NOMO-1 treated with dmso at 0.1 percent for 144 hours (cell line): ENCODE results near the gene ALDH1L1.

Experiments used
- DNase-seq: peaks from one replicate; lab custom pipeline; 2025; ENCODE audit not compliant: unreplicated experiment; lab: John Stamatoyannopoulos, UW

ALDH1L1 gene

DNA sequence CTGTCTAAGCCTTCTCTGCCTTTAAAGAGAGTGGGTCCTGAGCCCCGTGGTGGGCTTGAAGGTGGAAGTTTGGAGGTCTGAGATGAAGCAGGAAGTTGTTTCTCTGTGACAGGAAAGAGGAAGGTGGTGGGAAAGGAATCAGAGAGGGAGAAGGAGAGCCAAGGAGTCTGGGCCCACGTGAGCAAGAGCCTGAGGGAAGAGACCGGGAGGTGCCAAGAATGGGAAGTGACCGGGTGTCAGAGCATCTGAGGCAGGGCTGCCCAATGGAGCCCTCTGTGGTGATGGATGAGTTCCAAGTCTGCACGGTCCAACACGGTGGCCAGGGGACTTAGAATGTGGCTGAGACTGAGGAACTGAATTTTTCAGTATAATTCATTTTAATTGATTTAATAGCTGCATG is 24.6 kb downstream of the ALDH1L1 start:
- DNase-seq: no peak

DNA sequence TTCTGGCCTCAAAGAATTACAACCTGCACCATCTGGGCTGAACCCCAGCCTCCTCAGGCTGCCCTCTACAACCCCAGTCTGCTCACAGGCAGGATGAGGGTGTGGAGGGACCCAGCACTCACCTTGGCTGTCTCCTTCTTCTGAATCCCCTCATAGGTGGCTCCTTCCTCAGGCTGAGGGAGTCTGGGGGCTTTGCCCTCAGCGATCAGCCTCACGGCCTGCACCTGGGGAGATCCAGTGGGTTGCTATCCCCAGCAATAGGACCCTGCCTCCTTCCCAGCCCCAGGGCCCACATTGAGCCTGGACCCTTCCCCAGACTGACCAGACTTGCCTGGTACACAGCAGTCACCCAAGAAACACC is 25.1 kb downstream of the ALDH1L1 start:
- no peak for DNase-seq

DNA sequence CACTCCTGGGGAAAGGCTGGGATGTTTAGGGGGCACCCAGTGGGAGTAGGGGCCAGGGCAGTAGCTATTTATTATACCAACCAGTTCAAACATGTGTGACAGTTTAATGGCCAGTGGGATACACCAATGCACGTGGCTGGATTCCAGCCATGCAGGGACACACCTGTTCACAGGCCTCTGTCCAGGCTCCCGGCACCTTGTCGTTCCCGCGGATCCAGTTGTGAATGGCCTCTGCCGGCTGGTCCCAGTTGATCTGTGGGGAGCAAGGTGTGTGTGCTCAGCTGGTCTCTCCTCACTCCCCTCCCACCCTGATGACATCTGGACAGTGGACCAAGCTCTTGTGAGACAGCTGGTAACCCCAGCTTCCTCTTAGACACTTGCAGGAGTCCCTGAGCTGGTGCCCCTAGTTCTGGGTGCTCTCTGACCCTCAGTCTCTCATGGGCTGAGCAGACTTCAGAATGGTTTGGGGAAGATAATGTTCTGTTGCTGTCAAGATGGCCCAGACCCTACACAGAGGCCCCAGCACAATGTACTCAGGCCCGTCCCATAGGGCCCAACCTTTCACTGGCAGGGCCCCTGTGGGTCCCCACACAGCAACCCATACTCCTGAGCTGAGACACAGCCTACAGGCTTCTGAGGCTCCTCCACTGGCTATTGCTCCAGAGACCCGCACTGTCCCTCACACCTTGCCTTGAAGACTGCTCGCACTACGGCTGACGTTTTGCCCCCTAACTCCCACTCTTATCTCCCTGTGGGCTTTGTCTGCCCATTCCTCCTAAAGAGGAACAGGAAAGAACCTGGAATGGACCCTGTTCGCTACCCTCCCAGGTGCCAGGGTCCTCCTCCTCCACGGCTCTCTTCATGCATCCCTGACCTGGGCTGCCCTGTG is 25.8 kb downstream of the ALDH1L1 start:
- DNase-seq: no peak

DNA sequence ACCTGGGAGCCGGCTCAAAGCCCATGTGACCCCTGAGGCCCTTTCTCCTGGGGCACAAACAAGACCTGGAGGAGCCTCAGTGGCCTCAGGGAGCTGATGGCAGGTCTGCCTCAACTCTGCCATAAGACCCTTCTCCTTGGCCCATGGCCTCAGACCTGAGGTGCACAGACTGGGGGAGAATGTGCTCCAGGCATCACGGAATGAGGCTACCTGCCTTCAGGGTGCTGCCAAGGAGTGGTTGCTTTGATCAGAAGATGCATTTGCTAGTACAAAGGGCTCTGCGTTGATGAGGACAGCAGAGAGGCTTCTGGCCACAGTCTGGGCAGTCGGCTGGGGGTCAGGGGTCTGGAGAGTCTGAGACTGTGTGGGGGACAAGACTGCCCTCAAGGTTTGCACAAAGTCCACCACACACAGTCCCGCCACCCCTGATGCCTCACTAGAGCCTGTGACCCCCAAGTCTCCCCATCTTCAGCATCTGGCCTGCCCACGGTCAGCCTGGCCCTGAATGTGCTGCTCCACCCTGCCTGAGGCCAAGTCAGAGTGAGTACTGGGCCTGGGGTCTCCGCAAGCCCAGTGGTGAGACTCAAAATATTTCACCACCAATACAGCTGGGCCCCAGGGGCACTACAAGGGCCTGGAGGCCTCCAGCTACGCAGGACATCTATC is 26.6 kb downstream of the ALDH1L1 start:
- no peak for DNase-seq

DNA sequence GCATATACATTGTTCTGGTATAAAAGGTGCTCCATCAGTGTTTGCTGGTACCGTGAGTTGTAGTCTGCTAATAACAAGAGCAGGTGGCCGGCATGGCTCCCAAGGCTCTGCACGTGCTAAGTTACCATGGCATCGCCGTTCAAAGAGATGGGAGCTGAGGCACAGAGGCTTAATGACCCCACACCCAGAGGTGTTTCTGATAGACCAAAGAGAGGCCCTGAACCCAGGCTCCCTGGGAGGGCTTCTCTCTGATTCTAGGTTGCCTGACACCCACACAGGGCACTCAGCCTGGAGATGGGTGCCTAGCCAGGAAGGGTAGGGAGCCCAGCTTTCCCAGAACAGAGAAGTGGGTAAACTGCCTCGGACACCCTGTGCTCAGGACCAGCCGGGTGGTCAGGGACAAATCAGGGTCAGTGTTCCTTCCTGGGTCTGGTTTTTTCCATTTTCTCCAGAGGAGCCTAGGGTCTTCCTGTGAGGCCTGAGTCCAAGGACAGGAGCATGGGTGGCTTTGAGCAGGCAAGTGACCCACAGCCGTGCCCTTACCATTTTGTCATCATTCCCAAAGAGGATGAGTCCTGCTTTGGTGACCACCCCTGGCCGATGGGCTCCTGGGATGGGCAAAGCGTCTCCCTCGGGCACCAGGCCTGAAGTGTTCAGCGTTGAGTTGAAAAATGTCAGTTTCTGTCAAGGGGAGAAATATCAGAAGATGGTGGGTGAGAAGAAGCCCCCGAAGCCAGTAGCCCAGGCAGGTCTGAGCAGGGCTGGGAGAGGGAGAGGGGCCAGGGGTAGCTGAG is 27.3 kb downstream of the ALDH1L1 start:
- no peak for DNase-seq

DNA sequence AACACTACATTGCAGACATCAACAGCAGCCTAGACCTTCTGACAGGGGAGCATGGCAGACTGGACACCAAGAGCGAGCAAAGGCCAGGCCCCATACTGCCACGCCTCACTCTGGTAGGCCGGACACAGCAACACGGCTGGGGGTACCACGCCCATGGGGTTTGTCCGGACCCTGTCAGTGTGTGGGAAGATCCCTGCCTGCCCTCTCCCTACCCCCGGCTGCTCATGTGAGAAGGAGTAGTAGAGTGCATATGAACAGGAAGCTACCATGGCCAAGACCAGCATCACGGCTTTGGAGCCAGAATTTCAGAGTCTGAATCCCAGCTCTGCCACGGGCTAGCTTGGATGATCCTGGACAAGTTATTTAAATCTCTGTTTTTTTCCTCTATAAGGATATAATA is 27.9 kb downstream of the ALDH1L1 start:
- DNase-seq: no peak

DNA sequence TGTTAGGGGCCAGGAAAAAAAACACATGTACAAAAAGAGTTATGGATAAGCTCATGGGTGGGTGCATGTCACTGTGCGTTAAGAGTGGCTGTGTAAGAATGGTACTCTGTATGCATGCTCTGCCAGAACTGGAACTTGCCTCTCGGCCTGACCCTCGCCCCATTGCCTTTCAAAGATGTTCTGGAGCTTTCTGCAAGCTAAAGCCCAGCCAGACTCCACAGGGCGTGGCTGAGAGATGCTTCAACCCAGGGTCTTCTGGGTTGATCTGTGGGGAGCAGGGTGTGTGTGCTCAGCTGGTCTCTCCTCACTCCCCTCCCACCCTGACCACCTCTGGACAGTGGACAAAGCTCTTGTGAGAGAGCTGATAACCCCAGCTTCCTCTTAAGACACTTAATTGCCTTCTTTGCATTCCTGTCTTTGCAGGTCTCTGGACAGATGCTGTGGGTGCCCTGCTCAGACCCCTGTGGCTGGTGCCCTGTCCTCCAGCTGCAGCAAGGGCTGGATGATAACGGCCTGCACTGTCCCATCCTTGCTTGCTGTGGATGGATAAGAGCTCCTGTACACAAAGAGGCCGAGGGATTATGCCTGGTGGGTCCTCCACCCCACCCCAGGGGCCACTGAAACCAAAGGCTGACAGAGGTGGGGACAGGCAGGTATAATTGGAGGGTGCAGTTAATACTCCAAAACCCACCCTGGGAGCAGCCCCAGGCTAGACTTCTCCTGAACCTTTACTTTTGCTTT is 28.7 kb downstream of the ALDH1L1 start:
- DNase-seq: no peak

DNA sequence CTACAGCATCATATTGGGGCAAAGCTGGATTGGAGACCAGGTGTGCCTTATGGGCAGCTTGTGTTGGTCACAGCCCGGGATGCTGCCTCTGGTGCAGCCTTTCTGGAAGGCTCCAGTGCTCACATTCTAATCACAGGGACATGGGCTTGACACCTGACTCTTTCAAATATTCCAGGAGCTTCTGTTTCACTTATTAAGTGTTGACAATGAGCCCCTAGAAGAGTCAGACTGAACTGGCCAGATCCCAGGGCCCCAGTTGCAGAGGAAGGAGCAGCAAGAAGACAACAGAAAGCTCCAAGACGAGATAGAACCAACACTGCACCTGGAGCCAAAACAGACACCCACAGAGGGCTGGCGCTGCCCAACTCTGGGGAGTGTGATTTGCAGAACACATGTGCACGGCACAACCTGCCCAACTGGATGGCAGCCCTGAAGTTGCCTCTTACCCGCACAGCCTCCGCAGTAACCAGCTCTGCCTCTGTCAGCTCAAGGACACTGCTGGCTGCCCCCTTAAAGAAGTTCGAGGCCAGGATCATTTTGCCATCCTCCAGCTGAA is 30.3 kb downstream of the ALDH1L1 start:
- DNase-seq: no peak

DNA sequence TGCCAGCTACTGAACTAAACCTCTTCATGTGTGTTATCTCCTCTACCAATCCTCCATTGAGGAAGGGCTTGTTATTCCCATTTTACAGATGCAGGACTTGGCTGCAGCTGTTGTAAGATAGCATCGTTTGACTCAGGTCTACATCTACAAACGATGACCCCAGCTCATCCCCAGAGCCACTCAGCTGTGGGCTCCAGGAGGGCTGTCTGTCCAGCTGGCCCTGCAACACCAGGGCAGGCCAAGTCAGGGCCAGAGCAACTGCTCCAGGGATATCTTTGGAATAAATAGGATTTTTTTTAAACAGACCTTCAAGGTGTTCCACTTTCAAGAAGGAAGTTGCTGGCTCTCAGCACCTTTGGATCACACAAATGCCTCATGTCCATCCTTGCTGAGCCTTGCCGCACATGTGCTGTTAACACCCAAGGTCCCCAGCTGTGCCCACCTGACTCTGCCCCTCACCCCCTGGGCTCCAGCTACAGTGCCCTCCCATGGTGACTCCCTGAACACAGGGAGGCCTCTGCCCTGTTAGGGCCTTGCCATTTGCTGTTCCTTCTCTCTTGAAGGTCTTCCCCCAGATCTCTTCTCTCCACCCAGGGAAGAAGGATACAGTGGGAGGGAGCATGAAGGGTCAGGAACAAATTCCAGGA is 31.0 kb downstream of the ALDH1L1 start:
- no peak for DNase-seq

DNA sequence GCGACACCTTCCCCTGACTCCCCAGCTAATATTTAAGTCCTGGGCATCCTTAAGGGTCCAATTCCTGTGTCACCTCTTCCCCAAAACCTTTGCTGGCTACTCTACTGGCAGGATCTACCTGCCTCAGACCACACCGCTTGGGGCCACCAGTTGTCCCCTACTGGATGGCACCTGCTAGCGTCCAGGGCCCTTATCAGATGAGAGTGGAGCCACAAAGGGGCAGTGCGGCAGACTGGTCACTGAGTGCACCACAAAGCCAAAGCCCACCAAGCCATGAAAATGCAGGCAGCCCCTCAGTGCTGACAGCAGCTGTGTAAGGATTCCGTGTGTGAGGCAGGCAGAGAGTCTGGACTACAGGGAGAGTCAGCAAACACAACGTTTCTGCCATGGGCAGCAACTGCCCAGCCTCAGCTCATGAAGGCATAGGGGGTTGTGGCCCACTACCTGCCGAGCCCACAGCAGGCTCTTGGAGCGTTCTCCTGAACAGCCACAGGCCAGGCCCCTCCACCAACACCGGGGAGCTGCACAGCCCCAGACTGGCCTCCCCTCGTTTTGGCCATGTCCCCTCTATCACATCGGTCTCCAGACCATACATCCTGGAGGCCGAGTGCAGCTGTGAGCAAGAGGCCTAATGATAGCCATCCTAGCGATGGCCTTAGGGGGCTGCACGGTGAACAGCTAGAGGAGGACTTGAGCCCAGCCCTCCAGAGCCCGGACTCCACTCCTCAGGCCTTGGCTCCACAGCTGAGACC is 32.3 kb downstream of the ALDH1L1 start:
- no peak for DNase-seq

DNA sequence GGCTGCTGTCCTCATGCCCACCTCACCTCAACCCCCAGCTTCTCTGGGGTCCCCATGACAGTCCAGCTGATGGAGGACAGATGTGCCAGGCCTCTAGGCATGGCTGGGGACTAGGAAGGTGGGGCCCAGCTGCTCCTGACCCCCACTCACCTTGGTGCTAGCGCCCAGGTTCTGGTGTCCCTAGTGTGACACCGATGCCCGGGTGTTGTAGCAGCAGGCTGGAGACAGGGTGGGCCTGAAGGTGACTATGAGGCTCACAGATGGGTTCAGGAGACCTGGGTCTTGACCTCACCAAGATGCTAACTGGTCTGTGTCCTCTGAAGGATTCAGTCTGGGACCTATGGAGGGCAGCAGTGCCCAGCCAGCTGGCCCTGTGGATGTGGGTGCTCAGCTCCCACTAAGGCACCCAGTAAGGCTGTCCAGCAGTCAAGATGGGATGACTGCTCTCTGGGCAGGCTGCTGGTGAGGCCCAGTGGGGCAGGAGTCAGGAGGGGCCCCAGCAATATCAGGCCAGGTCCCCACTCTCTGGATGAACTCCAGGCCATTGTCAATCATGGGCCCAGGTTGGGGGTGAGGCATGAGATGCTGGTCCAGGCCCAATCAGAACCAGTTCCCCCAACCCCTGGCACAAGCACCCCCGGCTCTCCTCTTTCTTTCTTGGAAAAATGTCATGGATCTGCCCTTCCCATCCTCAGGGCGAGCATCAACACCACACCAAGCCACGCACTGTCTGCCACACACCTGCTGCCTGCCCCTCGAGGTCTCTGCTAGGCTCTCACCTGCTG is 33.0 kb downstream of the ALDH1L1 start:
- no peak for DNase-seq

DNA sequence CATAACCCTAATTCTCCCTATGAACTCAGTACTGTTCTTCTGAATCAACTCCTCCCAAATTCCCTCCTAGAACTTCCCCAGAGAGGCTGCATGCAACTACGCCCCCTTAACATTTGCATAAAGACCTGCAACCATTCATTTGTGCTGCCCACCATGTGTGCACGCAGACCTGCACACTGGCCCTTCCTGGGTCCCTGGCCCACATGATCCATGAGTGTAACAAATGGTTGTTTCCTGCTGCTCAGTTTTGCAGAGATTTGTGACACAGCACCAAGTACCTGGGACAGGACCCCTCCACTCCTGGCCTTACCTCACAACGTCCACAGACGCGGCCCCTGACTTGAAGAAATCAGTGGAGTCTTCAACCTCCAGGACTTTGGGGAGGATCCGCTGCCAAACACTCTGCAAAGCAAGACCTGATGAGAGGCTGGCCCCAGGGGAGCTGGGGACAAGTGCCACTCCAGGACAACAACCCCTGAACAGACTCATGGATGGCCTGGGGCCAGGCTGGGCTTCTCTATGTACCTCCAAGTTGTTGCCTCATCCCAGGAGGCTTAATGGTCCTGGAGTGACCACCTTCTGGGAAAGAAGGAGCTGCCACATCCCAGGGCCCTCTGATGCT is 33.8 kb downstream of the ALDH1L1 start:
- no peak for DNase-seq

DNA sequence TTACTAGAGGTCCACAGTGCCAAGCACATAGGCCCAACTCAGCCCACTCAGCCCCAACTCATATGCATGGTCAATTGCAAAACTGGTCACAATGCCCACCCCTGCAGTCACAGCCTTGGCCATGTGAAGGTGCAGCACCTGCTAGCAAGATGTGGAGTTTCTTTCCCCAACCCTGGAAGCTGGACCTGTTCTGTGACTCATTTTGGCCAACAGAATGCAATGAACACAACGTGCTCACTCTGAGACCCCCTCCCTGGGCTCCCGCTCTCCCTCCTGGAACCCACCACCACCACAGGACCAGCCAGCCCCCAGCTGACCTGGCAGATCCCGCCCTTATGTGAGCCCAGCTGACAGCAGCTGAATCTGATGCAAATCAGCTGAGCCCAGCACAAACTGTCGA is 34.4 kb downstream of the ALDH1L1 start:
- no peak for DNase-seq

DNA sequence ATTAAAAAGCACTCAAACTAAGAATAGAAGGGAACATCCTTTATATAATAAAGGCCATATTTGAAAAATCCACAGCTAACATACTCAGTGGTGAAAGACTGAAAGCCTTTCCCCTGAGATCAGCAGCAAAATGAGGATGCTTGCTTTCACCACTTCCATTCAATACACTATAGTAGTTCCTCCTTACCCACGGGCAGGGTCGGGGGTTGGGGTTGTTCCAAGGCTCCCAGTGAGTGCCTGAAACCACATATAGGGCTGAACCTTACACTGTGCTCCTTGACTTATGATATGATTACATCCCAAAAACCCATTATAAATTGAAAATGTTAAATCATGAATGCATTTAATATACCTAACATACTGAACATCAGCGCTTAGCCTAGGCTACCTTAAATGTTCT is 37.7 kb downstream of the ALDH1L1 start:
- no peak for DNase-seq

DNA sequence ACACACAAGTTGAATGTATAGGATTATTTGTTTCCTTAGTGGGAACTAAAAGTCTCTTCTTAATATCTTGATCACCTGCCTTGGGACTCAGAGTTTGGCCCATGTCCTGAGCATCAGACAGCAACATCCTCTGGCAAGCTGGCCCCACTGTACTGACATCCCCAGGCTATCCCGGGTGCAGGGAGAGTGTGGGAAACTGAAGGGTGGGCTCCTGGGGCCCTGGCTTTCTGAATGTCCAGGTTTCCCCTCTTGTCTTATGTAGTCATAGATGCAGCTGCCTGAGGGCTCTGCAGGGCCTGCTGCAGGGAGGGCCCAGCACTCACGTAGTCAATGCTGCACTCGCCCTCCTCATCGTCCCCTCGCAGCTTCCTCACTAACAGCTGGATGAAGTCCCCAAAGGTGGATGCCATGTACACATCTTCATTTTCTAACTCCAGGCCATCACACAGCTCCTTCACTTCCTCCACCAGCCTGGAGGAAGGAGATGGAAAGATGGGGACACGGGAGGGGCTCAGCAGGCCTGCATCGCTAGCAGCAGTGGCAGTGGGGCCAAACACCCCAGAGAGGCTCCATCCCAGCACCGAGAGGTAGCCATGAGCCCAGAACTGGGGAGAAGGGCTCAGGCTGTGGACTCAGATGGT is 42.8 kb downstream of the ALDH1L1 start:
- no peak for DNase-seq

DNA sequence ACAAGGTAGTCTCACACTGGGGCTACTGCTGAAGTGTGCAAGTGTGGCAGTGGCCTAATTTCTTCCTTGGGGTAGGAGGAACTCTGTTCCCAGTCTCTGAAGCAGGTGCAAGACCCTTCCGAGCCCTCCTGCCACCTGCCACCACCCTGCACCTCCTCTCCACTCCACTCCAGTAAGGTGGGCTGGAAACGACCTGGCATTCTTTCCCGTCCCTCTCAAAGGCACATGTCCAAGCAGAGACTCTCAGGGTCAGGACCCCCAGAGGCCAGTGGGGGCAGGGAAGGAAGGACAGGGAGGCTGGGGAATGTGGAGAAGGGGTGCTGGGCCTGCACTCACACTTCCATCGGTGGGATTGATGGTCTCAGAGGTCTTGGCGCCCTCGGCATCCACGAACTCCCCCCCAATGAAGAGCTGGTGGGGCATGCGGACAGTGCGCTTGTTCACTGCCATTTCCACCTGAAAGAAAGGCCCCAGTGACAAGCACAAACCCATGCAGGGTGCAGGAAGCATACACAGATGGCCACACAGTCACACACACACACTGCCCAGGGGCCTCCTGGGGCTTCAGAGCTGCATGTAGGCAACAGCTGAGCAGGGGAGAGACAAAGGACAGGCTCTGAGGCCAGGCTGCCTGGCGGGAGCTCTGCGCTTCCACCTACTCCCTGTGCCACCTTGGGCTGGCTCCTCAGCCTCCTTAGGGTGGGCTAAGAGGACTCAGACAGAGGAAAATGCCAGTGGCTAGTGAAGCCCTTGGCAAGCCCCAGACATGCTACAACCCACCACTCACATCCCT is 43.8 kb downstream of the ALDH1L1 start:
- DNase-seq: no peak

DNA sequence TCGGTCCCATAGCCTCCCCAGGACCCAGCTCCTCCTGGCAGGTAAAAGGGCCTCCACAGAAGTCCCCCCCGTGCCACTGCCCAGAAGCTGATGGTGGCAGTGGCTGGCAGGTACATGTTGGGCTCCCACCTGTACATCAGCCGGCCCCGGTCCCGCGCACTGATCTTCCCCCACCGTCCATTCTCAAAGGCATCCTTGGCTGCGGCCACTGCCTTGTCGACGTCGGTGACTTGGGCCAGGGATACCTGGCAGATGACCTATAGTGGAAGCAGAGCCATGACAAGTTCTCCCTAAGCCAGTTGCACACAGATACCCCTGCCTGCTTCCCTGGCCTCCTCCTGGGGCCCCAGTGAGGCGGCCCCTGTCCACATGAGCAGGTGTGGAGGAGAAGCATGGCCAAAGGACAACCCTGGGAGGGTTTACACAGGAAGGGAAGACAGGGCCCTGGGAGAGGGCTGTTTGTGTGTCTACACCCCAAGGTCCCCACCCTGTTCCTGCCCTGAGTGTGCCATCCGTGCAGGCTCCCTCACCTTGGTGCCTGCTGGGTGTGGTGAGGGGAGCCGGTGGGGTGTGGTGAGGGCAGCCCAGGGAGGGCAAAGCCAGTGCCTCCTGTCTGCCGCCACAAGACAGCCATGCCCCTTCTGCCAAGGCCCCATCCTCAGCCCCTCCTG is 44.8 kb downstream of the ALDH1L1 start:
- DNase-seq: no peak
